Left ventricle myocardium inferior (tissue), 1 donor: ENCODE measurements around the gene CS. TPM values are rescaled to one million over a fixed set of nuclear protein-coding genes. Genes with fewer than 3 reads are reported as not detected.

Experiments used
- DNase-seq: peaks from one replicate; pipeline ENCODE4 v3.0.0-alpha.2; 2020
- H3K27ac ChIP-seq: fragments of 200-600 bp; replicated peaks from 2 replicates; pipeline ENCODE4 v1.8.0; 2021
- H3K27me3 ChIP-seq: fragments of 200-600 bp; 2 replicates; pipeline ENCODE4 v1.8.0; 2021; ENCODE audit warnings: low read depth
- H3K36me3 ChIP-seq: fragments of 200-600 bp; 2 replicates; pipeline ENCODE4 v1.8.0; 2021
- H3K4me1 ChIP-seq: fragments of 200-600 bp; 2 replicates; pipeline ENCODE4 v1.8.0; 2021
- H3K4me3 ChIP-seq: fragments of 200-600 bp; 2 replicates; pipeline ENCODE4 v1.8.0; 2021; ENCODE audit warnings: mild to moderate bottlenecking, moderate library complexity
- H3K9me3 ChIP-seq: fragments of 200-600 bp; replicated peaks from 2 replicates; pipeline ENCODE4 v1.8.0; 2021
- intact Hi-C: fragments of 100-400 bp; cut with micrococcal nuclease; formaldehyde crosslinking; loops from one replicate; pipeline ENCODE4 v1.11.0; 2022
- total RNA-seq: library from RNA; stranded (reverse); fragmentation: NEBNext Ultra II Directional; extraction: Animal tissue kit (Norgen Biotek cat#: 25700); gene quantifications from one replicate; pipeline ENCODE4 v1.2.1, GENCODE V29; 2021
- TF ChIP-seq, protein P1 (sequence below): fragments of 200-600 bp; IDR thresholded peaks from 2 replicates; pipeline ENCODE4 v1.8.0; 2021; ENCODE audit warnings: antibody characterized with exemption, mild to moderate bottlenecking, borderline replicate concordance
- donor health status: DM: no; HTN: yes; CAD: no; lungs with severe emphysema.

CS gene
- total RNA-seq, 1 donor from 2014 or later = 780 TPM

- TF ChIP-seq, protein P1, sequence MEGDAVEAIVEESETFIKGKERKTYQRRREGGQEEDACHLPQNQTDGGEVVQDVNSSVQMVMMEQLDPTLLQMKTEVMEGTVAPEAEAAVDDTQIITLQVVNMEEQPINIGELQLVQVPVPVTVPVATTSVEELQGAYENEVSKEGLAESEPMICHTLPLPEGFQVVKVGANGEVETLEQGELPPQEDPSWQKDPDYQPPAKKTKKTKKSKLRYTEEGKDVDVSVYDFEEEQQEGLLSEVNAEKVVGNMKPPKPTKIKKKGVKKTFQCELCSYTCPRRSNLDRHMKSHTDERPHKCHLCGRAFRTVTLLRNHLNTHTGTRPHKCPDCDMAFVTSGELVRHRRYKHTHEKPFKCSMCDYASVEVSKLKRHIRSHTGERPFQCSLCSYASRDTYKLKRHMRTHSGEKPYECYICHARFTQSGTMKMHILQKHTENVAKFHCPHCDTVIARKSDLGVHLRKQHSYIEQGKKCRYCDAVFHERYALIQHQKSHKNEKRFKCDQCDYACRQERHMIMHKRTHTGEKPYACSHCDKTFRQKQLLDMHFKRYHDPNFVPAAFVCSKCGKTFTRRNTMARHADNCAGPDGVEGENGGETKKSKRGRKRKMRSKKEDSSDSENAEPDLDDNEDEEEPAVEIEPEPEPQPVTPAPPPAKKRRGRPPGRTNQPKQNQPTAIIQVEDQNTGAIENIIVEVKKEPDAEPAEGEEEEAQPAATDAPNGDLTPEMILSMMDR = no peak
- Histone ChIP-seq H3K9me3 (no peaks in the 10 kb centered on the region), H3K36me3 (peaks cover 31% of the 10 kb centered on the region), H3K4me3 (no peak overlapping the region), H3K4me1 (peaks cover 36% of the 10 kb centered on the region), H3K27me3 (no peaks in the 10 kb centered on the region), H3K27ac (no peak overlapping the region)
- intact Hi-C loops = no loop called here
- no peak for DNase-seq
Measured at GRCh38 chr12:56304276-56304675, 4.1 kb upstream of the CS start.

DNA sequence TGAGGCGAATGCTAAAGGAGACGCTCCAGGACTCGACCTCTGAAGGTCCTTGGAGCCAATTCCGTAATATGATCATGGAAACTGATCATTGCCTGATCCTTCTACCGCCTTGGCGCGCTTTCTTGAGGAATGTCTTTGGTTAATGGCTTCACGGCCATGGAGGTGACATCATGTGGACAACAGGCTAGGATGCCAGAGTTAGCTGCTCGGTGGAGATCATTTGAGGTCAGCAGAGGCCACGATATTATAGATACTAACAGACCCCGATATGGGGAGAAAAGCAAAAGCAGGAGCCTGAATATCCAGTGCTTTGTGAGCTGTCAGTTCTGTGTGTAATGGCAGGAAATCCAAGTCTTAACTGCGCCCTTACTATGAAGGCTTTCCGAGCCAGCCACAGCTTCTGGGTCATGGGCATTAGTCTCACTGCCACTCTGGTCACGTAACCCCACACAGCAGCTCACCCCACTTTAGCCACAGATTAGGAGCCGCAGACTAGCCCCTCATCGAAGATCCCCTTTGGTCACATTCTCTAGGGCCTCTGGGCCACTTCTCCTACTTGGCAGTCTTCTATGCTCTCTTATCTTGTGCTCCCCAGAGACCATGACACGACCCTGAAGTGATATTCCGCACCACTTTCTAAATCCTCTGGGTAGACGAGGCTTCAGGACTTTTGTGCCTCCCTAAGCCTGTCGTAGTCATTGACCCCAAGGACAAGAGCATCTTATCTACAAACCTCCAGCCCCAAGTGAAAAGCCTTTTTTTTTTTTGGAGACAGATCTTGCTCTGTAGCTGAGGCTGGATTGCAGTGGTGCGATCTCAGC lies 724 bp upstream of the CS start:
- H3K27me3 ChIP-seq = no peaks in the 10 kb centered on the region
- peak overlapping the region; percentile 92 for H3K4me3 ChIP-seq
- intact Hi-C loops = no loop called here
- TF ChIP-seq, protein P1 = no peak
- H3K4me1 ChIP-seq = peaks cover 70% of the 10 kb centered on the region
- H3K27ac ChIP-seq = peak overlapping the region; percentile 99
- H3K9me3 ChIP-seq = no peaks in the 10 kb centered on the region
- H3K36me3 ChIP-seq = peaks cover 24% of the 10 kb centered on the region
- DNase-seq = no peak

DNA sequence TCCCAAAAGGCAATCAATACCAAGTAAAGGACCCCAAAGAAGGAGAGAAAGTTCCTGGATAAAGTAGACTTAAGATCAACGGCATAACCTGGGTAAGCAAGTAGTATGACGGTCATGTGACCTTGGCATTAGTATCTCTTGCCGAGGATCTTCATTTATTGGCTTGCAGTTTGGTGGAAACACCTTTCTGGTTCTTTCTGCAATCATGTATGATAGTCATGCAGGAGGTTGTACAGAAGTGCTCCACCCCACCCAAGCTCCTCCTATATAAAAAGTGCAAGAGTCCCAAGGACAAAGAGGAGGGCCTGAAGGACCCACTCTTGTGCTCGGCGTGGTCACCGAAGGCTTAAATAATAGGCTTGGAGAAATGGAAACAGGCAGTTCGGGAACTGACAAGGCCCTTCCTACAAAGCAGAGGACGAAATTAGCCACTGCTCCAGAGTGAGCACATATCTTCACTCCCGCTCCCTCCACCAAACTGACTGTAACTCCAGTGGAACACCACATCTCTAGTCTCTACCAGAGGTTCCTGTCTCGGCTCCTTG lies 750 bp downstream of the CS start:
- Histone ChIP-seq H3K36me3 (peaks cover 23% of the 10 kb centered on the region), H3K4me3 (peak overlapping the region; percentile 92), H3K27me3 (no peaks in the 10 kb centered on the region), H3K4me1 (peaks cover 84% of the 10 kb centered on the region), H3K27ac (peak overlapping the region; percentile 99), H3K9me3 (no peaks in the 10 kb centered on the region)
- intact Hi-C loops = no loop called here
- TF ChIP-seq, protein P1 = no peak
- DNase-seq = no peak

DNA sequence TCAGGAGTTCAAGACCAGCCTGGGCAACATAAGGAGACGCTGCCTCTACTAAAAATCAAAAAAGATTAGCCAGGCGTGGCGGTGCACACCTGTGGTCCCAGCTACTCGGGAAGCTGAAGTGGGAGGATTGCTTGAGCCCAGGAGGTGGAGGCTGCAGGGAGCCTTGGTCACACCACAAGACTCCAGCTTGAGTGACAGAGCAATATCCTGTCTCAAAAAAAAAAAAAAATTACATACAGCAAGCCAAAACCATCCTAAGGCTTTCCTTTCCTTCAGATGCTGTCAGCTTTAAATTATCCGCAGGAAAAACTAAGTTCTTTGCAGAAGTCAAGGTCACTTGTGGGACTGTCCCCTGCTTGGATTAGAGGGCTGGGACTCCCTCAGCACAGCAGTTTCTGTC lies 1.3 kb downstream of the CS start:
- intact Hi-C loops = no loop called here
- peak overlapping the region; percentile 92 for H3K4me3 ChIP-seq
- no peak for DNase-seq
- no peaks in the 10 kb centered on the region for H3K27me3 ChIP-seq
- H3K36me3 ChIP-seq = peaks cover 23% of the 10 kb centered on the region
- no peaks in the 10 kb centered on the region for H3K9me3 ChIP-seq
- TF ChIP-seq, protein P1 = no peak
- peaks cover 90% of the 10 kb centered on the region for H3K4me1 ChIP-seq
- H3K27ac ChIP-seq = peak overlapping the region; percentile 99

GRCh38 chr12:56297400-56297799 lies 2.7 kb downstream of the CS start:
- TF ChIP-seq, protein P1 = no peak
- intact Hi-C loops = no loop called here
- no peak for DNase-seq
- Histone ChIP-seq H3K9me3 (no peaks in the 10 kb centered on the region), H3K36me3 (peaks cover 23% of the 10 kb centered on the region), H3K27me3 (no peaks in the 10 kb centered on the region), H3K4me1 (peaks cover 96% of the 10 kb centered on the region), H3K4me3 (peak overlapping the region; percentile 92), H3K27ac (peak overlapping the region; percentile 99)
